Heart right ventricle (tissue), 16 donors: Measurements from ENCODE around the gene SLC23A1. TPM values are rescaled to one million over a fixed set of nuclear protein-coding genes. Genes with fewer than 3 reads are reported as not detected.
A peak's percentile ranks its signal among the peaks of the same experiment; 100 is the strongest.

Experiments used
- ATAC-seq, 8 donors: fragments of 200-7000 bp; cut with Tn5 transposase; one replicate each; pipeline ENCODE4 v1.9.1; 2020; ENCODE audit warnings: mild to moderate bottlenecking in 8 of 8, moderate library complexity in 8 of 8, moderate number of reproducible peaks in 1 of 8
- DNase-seq, 2 donors: peaks; one replicate each; pipeline ENCODE4 v3.0.0-alpha.2; 2020
- H3K27ac ChIP-seq, 10 donors: fragments of 200-600 bp; sonication (generic) in 2 of 10; one replicate each; pipeline versions ENCODE4 v1.5.0 to v1.8.0; 2020 to 2022; ENCODE audit warnings: mild to moderate bottlenecking in 3 of 10
- H3K27me3 ChIP-seq, 7 donors: fragments of 200-600 bp; one replicate each; pipeline ENCODE4 v1.8.0; 2021 to 2022; ENCODE audit warnings: mild to moderate bottlenecking in 2 of 7
- H3K36me3 ChIP-seq, 9 donors: fragments of 200-600 bp; sonication (generic) in 1 of 9; one replicate each; pipeline versions ENCODE4 v1.5.0 to v1.8.0; 2020 to 2022; ENCODE audit warnings: mild to moderate bottlenecking in 2 of 9
- H3K4me1 ChIP-seq, 9 donors: fragments of 200-600 bp; sonication (generic) in 1 of 9; one replicate each; pipeline versions ENCODE4 v1.5.0 to v1.8.0; 2020 to 2022; ENCODE audit warnings: mild to moderate bottlenecking in 4 of 9
- H3K4me3 ChIP-seq, 10 donors: fragments of 200-600 bp; sonication (generic) in 2 of 10; one replicate each; pipeline versions ENCODE4 v1.5.0 to v1.8.0; 2020 to 2022; ENCODE audit warnings: mild to moderate bottlenecking in 7 of 10, moderate library complexity in 2 of 10
- H3K9me3 ChIP-seq, 11 donors: fragments of 200-600 bp in 10 of 11; sonication (generic) in 2 of 11; one replicate each; pipeline versions ENCODE4 v1.5.0 to v1.8.0; 2013 to 2022; ENCODE audit warnings: mild to moderate bottlenecking in 2 of 11, control low read depth in 1 of 11, moderate library complexity in 1 of 11
- WGBS, 2 donors: extraction: QIAGEN DNeasy Blood & Tissue Kit; methylation state at CpG; one replicate each; pipeline ENCODE4 v1.1.7; 2013; ENCODE audit warnings: inconsistent platforms in 1 of 2; 5-methylcytosine and 5-hydroxymethylcytosine counted together
- intact Hi-C, 10 donors: fragments of 100-400 bp; cut with DNase I; formaldehyde crosslinking; loops; one replicate each; pipeline versions ENCODE4 v1.11.1 to v1.14.2; 2022
- polyA plus RNA-seq, 2 donors: library from polyadenylated mRNA; stranded (reverse); fragments of 200-250 nt; gene quantifications; one replicate each; pipeline ENCODE4 v1.2.3, GENCODE V29; 2013
- total RNA-seq, 10 donors: library from RNA; stranded (reverse); fragmentation: NEBNext Ultra II Directional in 3 of 10; extraction: Animal tissue kit (Norgen Biotek cat#: 25700) in 3 of 10; gene quantifications; one replicate each; pipeline versions ENCODE4 v1.2.1 to v1.2.4, GENCODE V29; 2021 to 2023
- TF ChIP-seq, protein P1 (sequence below), 9 donors: fragments of 200-600 bp; sonication (generic) in 2 of 9; IDR thresholded peaks; one replicate each; pipeline versions ENCODE4 v1.5.0 to v1.8.0; 2021 to 2022; ENCODE audit warnings: antibody characterized with exemption in 9 of 9, mild to moderate bottlenecking in 5 of 9, moderate library complexity in 1 of 9
- donor health status: Arrhythmogenic right ventricular cardiomyopathy.
- donor health status: ischemic (EF 13 %, LVEDD 7.1; RV severe dilation, severe dysfunction).
- donor health status: healthy with polysubstance abuse.
- donor health status: DM: no; HTN: yes; CAD: no.
- donor health status: DM: no; HTN: no; CAD: no.
- donor health status: ischemic (EF 25% LVEDD 6.9; RV normal size, moderate dysfunction).
- donor health status: ischemic (EF 25% LVEDD 5.7; RV mildly dilated, moderate dysfunction).
- donor health status: healthy.
- donor health status: DM: yes; HTN: yes; CAD: no.
- donor health status: Ischemic cardiomyopathy.
- donor health status: ischemic (EF 35%, LVEDD 5.7; RV mildly dilated, moderate dysfunction).
- donor health status: nonischemic (EF 11% LVEDD 7.7; RV severe dilation, severe dysfunction).
- donor health status: DM: yes; HTN: yes; CAD: no.
- donor health status: PGD.
- donor health status: ischemic (EF 29% LVEDD 5.4; RV normal size, mild dysfunction).
- donor health status: nonischemic (EF 23%, LVEDD 6.1; RV moderate dilation, normal function).

SLC23A1 gene
- total and polyA plus RNA-seq, 12 donors: 0.19 TPM; not detected in 11

DNA sequence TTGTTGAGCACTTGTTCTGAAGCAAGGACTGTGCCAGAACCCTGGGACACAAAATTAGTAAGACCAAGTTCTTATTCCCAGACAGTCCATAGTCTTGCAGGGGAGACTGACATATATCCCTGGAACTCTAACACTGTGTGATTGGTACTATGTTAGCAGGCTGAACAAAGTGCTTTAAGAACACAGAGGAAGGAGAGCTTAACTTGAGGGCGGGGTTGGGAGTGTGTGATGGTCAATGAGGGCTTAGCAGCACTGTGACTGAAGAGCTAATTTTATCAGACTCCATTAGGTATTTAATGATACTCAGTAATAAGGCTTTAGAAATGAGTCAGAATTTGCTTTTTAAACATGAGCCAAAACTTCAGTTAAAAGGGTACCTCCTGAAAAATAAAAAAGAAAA lies 35.7 kb upstream of the SLC23A1 start:
- TF ChIP-seq, protein P1, sequence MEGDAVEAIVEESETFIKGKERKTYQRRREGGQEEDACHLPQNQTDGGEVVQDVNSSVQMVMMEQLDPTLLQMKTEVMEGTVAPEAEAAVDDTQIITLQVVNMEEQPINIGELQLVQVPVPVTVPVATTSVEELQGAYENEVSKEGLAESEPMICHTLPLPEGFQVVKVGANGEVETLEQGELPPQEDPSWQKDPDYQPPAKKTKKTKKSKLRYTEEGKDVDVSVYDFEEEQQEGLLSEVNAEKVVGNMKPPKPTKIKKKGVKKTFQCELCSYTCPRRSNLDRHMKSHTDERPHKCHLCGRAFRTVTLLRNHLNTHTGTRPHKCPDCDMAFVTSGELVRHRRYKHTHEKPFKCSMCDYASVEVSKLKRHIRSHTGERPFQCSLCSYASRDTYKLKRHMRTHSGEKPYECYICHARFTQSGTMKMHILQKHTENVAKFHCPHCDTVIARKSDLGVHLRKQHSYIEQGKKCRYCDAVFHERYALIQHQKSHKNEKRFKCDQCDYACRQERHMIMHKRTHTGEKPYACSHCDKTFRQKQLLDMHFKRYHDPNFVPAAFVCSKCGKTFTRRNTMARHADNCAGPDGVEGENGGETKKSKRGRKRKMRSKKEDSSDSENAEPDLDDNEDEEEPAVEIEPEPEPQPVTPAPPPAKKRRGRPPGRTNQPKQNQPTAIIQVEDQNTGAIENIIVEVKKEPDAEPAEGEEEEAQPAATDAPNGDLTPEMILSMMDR (IDR thresholded peaks at IDR 0.05): no peak
- Histone ChIP-seq H3K36me3 (peaks cover 0 to 65% (median 12%) of the 10 kb centered on the region in 9 donors), H3K4me1 (peaks cover 40 to 69% (median 63%) of the 10 kb centered on the region in 9 donors), H3K27me3 (no peaks in the 10 kb centered on the region), H3K27ac (peak overlapping the region; percentile 68 to 93 (median 88)), H3K9me3 (no peaks in the 10 kb centered on the region), H3K4me3 (no peak overlapping the region)
- WGBS, 2 donors: 39 to 61% methylated on average over 1 of the region's 1 CpG
- DNase-seq (peak in 1 of 2 donors; percentile 18), ATAC-seq (peak; percentile 47 to 71 (median 57))
- intact Hi-C loops: loop anchor here in 1 of 10 donors (5.0 kb wide), 1 partner anchor 126 kb away; the partner anchor contains the start of gene MATR3

DNA sequence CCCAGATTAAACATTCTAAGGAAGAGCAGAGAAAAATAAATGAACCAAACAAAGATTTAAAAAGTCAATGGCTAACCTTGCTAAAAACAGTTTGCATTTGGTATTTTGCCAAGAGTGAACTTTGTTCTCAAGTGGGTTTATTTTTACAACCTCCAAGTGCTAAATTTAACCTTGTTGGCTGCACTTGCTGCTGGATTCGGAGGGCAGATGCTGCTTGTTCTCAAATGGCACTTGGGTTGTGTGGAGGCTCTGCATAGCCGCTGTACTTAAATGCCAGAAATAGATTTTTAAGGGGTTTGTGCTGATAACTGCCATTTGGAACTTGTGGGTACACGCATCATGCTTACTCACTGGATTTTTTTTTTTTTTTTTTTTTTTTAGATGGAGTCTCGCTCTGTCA lies 34.1 kb upstream of the SLC23A1 start:
- Histone ChIP-seq H3K4me3 (peak overlapping the region in 1 of 10 donors; percentile 4), H3K27me3 (no peaks in the 10 kb centered on the region), H3K36me3 (peaks cover 0 to 67% (median 8%) of the 10 kb centered on the region in 9 donors), H3K9me3 (no peaks in the 10 kb centered on the region), H3K27ac (peak overlapping the region; percentile 68 to 93 (median 89)), H3K4me1 (peaks cover 40 to 74% (median 67%) of the 10 kb centered on the region in 9 donors)
- intact Hi-C loops: loop anchor here in 2 of 10 donors (1.0 to 5.0 kb wide), 2 partner anchors 23 to 125 kb away; partner anchors contain the start of gene MATR3 (in 1 of the 2)
- DNase-seq: peak in 1 of 2 donors; percentile 76
- TF ChIP-seq, protein P1 (IDR thresholded peaks at IDR 0.05): no peak
- 36 to 38% methylated on average over 4 of the region's 4 CpGs for WGBS, 2 donors
- ATAC-seq: peak; percentile 56 to 76 (median 70)

DNA sequence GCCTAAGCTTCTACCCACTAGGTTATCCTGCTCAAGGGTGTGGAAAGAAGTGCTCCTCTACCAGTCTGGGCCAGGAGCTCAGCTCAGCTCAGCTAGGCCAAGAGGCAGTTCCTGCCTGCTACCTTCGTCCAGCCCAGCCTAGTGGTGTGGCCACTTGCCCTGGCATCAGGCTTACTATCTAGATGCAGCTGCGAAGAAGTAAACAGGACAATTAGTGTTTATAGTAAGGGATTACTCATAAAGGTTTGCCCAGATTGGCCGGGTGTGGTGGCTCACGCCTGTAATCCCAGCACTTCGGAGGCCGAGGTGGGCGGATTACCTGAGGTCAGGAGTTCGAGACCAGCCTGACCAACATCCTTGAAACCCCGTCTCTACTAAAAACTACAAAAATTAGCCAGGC lies 33.6 kb upstream of the SLC23A1 start:
- TF ChIP-seq, protein P1 (IDR thresholded peaks at IDR 0.05): no peak
- 64 to 65% methylated on average over 9 of the region's 9 CpGs for WGBS, 2 donors
- peak overlapping the region in 1 of 10 donors; percentile 4 for H3K4me3 ChIP-seq
- H3K27me3 ChIP-seq: no peaks in the 10 kb centered on the region
- no peaks in the 10 kb centered on the region for H3K9me3 ChIP-seq
- DNase-seq (no peak), ATAC-seq (peak in 2 of 8 donors; percentile 9 to 20)
- intact Hi-C loops: loop anchor here in 2 of 10 donors (1.0 to 5.0 kb wide), 2 partner anchors 22 to 124 kb away; partner anchors contain the start of gene MATR3 (in 1 of the 2)
- H3K36me3 ChIP-seq: peaks cover 0 to 67% (median 8%) of the 10 kb centered on the region in 9 donors
- H3K4me1 ChIP-seq: peaks cover 40 to 74% (median 67%) of the 10 kb centered on the region in 9 donors
- peak overlapping the region; percentile 68 to 93 (median 89) for H3K27ac ChIP-seq

DNA sequence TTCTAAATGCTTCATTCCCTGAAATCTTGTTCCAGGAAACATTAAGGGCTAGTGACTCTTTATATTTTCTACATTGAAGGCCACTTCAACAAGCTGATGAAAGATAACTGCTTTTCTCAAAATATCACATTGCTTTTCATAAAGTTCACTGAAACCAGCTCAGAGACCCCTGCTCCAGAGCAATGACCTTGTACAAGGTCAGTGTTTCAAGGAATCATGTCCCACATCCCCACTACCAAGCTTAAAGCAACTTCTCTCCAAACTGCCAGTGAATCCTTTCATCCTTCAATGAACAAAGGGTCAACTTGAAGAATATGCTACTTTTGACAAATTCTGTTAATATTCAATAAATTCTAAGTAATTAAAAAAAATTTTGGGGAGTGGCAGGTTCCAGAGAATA lies 32.8 kb upstream of the SLC23A1 start:
- TF ChIP-seq, protein P1 (IDR thresholded peaks at IDR 0.05): no peak
- ATAC-seq (no peak), DNase-seq (no peak)
- intact Hi-C loops: loop anchor here in 1 of 10 donors (5.0 kb wide), 1 partner anchor 124 kb away; the partner anchor contains the start of gene MATR3
- H3K36me3 ChIP-seq: peaks cover 0 to 66% (median under 1%) of the 10 kb centered on the region in 9 donors
- no peaks in the 10 kb centered on the region for H3K27me3 ChIP-seq
- H3K27ac ChIP-seq: peak overlapping the region; percentile 68 to 93 (median 89)
- H3K4me3 ChIP-seq: no peak overlapping the region
- peaks cover 40 to 77% (median 71%) of the 10 kb centered on the region in 9 donors for H3K4me1 ChIP-seq
- no peaks in the 10 kb centered on the region for H3K9me3 ChIP-seq
